GM04504 (cell line): ENCODE results near the gene SLC30A4.
A peak's percentile ranks its signal among the peaks of the same experiment; 100 is the strongest.

ENCODE experiments used
- DNase-seq: peaks from one replicate; pipeline ENCODE4 v3.0.0-alpha.2; 2012; ENCODE audit warnings: low read depth

SLC30A4 gene

GRCh38 chr15:45449916-45450867 lies 72.4 kb downstream of the SLC30A4 start:
- DNase-seq, result no peak

GRCh38 chr15:45449395-45449794 lies 73.2 kb downstream of the SLC30A4 start:
- no peak for DNase-seq

- no peak for DNase-seq
These were observed 74.3 kb downstream of the SLC30A4 start for GRCh38 chr15:45448066-45448915.

GRCh38 chr15:45443645-45444044 lies 78.9 kb downstream of the SLC30A4 start:
- no peak for DNase-seq

DNA sequence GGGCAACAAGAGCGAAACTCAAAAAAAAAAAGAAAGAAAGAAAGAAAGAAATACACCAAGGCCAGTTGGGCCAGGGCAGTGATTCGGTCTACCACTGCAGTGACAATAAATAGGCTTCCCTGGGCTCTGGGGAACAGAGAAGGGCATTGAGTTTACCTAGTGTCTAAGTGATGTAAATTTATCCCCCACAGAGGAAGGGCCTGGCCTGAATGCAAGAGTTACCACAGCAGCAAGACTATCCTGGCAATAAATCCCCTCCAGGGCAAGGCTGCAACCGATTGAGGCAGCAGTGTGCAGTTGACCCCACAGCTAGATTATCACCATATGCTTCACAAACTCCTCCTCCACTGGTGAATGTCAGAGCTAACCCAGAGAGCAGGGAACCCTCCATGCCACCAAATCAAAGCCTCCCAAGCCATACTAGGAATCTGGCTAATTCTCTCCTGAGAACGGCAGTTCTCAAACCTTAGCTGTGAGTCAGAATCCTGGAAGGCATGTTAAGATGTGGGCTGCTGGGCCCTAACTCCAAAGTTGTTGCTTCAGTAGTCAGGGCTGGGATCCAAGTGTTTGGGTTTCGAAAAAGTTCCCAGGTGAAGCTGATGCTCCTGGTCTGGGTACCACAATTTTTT lies 79.9 kb downstream of the SLC30A4 start:
- DNase-seq, result peak; percentile 75

DNA sequence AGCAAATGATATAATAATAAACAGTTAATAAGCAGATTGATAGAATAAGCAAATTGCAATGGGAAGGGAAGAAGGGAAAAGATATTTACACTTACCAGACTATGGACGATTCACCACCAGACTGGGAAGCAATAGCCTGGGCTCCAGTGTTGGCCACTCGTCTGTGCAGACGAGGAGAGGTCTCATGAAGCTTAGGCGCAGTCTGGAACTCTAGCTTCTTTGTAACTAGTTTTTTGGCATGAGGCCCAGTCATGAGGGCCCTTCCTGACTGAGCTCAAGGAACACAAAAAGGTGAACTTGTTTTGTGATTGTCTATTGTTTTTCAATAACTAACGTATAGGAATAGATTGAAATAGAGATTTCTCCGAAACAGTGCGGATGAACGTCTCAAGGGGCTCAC lies 80.9 kb downstream of the SLC30A4 start:
- no peak for DNase-seq

DNA sequence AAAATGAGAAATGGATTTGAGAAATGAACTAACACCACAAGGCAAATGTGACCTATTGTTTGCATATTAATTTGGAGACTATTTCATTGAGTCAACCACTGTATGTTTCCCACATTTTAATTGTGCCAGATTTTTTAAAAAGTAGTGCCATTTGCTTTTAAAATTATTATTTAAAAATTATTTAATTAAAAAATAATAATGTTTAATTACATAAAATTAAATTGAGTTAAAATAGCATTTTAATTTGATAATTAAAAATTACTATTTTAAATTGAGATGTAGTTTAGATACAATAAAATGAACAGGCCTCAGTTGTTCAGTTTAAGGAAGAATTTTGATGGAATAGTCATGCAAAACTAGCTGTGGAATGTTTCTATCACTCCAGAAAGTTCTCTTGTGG lies 81.5 kb downstream of the SLC30A4 start:
- DNase-seq, result no peak

DNA sequence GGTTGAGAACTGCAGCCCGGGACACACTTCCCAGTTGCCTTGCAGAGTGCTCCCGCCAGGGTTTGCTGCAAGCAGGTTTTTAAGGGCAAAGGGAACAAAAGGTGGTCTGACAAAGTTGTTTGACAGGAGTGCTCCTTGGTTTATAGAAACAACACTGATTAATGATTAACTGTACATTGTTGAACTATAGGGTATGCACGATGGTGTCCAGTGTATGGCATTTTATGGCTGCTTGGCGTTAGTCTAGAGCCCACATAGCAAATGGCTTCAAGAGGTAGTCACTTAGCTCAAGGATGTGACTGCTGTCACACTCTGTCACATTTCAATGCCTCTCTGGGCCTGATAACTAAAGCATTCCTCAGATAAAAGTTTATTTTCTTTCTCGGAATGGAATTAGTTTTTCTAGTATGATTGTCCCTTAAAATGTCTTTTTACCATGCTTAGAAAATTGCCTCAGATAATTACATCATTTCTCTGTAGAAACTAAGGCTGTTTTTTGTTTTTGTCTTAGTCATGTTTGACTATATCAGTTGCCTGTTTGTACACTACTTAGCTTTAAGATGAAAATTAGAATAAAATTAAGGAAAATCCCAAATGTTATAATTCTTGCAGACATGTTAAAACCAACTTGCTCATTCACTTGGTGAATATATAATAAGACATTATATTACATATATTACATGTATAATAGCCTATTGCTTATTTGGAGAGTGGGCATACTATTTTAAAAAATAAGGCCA lies 82.9 kb downstream of the SLC30A4 start:
- no peak for DNase-seq

DNA sequence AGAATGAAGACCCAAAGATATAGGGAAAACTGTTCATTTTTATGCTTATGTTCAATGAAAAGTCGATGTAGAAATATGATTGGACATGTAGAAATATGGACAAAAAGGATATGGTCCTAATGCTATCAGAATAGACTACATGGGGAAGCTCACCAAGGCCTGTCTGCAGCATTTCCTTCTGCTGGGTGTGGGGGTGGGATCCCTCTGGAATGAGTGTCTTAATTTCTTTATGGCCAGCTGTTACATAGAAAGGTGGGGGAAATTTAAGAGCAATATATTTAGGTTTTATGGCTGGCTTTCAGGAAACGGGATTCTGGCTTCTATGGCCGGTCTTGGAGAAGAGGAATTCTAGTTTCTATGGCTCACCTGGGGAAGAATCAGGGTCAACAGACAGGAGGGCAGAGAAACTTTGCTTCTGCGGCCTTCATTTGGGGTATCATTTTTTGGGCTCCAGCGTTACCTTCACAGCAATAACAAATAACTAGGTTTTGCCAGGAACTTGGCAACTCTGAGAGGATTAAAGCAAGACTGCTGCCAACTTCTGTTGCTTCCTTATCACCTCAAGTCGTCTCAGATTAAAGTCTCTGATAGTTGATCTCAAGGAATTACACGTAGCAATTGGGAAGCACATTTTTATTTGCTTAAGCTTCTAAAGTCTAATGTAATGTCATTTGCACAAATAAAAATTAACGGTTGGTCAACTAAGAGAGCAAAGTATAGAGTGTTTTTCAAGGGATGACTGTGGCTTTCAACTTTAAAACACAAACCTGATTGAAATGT lies 87.2 kb downstream of the SLC30A4 start:
- DNase-seq, result no peak

DNA sequence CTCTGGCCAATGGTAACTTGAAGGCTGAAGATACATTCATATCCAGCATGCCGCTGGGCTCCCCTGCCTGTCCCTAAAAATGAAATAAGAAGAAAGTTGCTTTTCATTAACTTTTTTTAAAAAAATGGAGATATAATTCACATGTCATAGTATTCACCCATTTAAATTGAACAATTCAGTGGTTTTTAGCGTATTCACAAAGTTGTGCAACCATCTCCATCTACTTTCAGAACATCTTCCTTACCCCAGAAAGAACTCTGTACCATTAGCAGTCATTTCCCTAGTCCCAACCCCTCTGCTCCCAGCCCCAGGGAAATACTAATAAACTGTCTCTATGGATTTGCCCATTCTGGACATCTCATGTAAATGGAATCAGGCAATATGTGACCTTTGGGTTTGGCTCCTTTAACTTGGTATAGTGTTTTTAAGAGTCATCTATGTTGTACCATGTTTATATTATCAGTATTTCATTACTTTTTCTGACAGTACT lies 88.4 kb downstream of the SLC30A4 start:
- no peak for DNase-seq

- DNase-seq, result no peak
These were observed 91.0 kb downstream of the SLC30A4 start for GRCh38 chr15:45431511-45431910.

- no peak for DNase-seq
These were observed 92.4 kb downstream of the SLC30A4 start for GRCh38 chr15:45429941-45430792.
